Measurements from ENCODE around the gene FRS2. TPM values are rescaled to one million over a fixed set of nuclear protein-coding genes. Genes with fewer than 3 reads are reported as not detected.

The FRS2 gene
- total RNA-seq, 1 donor from 2014 or later, result 45.5 TPM

- H3K27ac Mint-ChIP-seq (ENCODE audit: unreplicated experiment), result no peak overlapping the region
- DNase-seq (ENCODE audit: extremely low spot score, unreplicated experiment), result no peak
- TF ChIP-seq CTCF (IDR thresholded peaks at IDR 0.05), result no peak
- H3K27me3 Mint-ChIP-seq (ENCODE audit: unreplicated experiment), result peaks cover 23% of the 10 kb centered on the region
- H3K4me3 Mint-ChIP-seq (ENCODE audit: unreplicated experiment), result no peak overlapping the region
- H3K9me3 Mint-ChIP-seq (ENCODE audit: unreplicated experiment), result no peaks in the 10 kb centered on the region
- no peaks in the 10 kb centered on the region for H3K4me1 Mint-ChIP-seq (ENCODE audit: unreplicated experiment)
- H3K36me3 Mint-ChIP-seq (ENCODE audit: unreplicated experiment), result no peaks in the 10 kb centered on the region
Observed at GRCh38 chr12:69619050-69619449, 148.9 kb downstream of the FRS2 start.

GRCh38 chr12:69620077-69620476, 149.9 kb downstream of the FRS2 start:
- H3K9me3 Mint-ChIP-seq (ENCODE audit: unreplicated experiment), result no peaks in the 10 kb centered on the region
- H3K4me1 Mint-ChIP-seq (ENCODE audit: unreplicated experiment), result no peaks in the 10 kb centered on the region
- no peak overlapping the region for H3K4me3 Mint-ChIP-seq (ENCODE audit: unreplicated experiment)
- no peak overlapping the region for H3K27ac Mint-ChIP-seq (ENCODE audit: unreplicated experiment)
- no peak for TF ChIP-seq CTCF (IDR thresholded peaks at IDR 0.05)
- H3K36me3 Mint-ChIP-seq (ENCODE audit: unreplicated experiment), result no peaks in the 10 kb centered on the region
- H3K27me3 Mint-ChIP-seq (ENCODE audit: unreplicated experiment), result peaks cover 23% of the 10 kb centered on the region
- DNase-seq (ENCODE audit: extremely low spot score, unreplicated experiment), result no peak

GRCh38 chr12:69620921-69621320, 150.7 kb downstream of the FRS2 start:
- no peaks in the 10 kb centered on the region for H3K4me1 Mint-ChIP-seq (ENCODE audit: unreplicated experiment)
- peaks cover 18% of the 10 kb centered on the region for H3K27me3 Mint-ChIP-seq (ENCODE audit: unreplicated experiment)
- no peaks in the 10 kb centered on the region for H3K9me3 Mint-ChIP-seq (ENCODE audit: unreplicated experiment)

GRCh38 chr12:69621551-69621950, 151.4 kb downstream of the FRS2 start:
- TF ChIP-seq CTCF (IDR thresholded peaks at IDR 0.05), result no peak
- DNase-seq (ENCODE audit: extremely low spot score, unreplicated experiment), result no peak
- Mint-ChIP-seq H3K27me3 (ENCODE audit: unreplicated experiment) (peaks cover 13% of the 10 kb centered on the region), H3K4me1 (ENCODE audit: unreplicated experiment) (no peaks in the 10 kb centered on the region), H3K4me3 (ENCODE audit: unreplicated experiment) (no peak overlapping the region), H3K27ac (ENCODE audit: unreplicated experiment) (no peak overlapping the region), H3K36me3 (ENCODE audit: unreplicated experiment) (no peaks in the 10 kb centered on the region), H3K9me3 (ENCODE audit: unreplicated experiment) (no peaks in the 10 kb centered on the region)

More at GRCh38 chr12:69620921-69621320, 150.7 kb downstream of the FRS2 start:
- Mint-ChIP-seq H3K27ac (ENCODE audit: unreplicated experiment) (no peak overlapping the region), H3K36me3 (ENCODE audit: unreplicated experiment) (no peaks in the 10 kb centered on the region), H3K4me3 (ENCODE audit: unreplicated experiment) (no peak overlapping the region)
- TF ChIP-seq CTCF (IDR thresholded peaks at IDR 0.05), result no peak
- DNase-seq (ENCODE audit: extremely low spot score, unreplicated experiment), result no peak

GRCh38 chr12:69623970-69624369, 153.8 kb downstream of the FRS2 start:
- TF ChIP-seq CTCF (IDR thresholded peaks at IDR 0.05), result no peak
- no peaks in the 10 kb centered on the region for H3K9me3 Mint-ChIP-seq (ENCODE audit: unreplicated experiment)
- H3K4me1 Mint-ChIP-seq (ENCODE audit: unreplicated experiment), result no peaks in the 10 kb centered on the region
- H3K27me3 Mint-ChIP-seq (ENCODE audit: unreplicated experiment), result no peaks in the 10 kb centered on the region
- no peaks in the 10 kb centered on the region for H3K36me3 Mint-ChIP-seq (ENCODE audit: unreplicated experiment)
- no peak for DNase-seq (ENCODE audit: extremely low spot score, unreplicated experiment)
- H3K27ac Mint-ChIP-seq (ENCODE audit: unreplicated experiment), result no peak overlapping the region
- H3K4me3 Mint-ChIP-seq (ENCODE audit: unreplicated experiment), result no peak overlapping the region
